Astrocyte (in vitro differentiated cells and primary cell): ENCODE results near the gene TEX14.

Experiments
- EZH2 ChIP-seq: IDR thresholded peaks from 2 replicates; pipeline ENCODE4 v1.6.1; 2012; ENCODE audit warnings: mild to moderate bottlenecking, low read length, inconsistent platforms; ENCODE audit not compliant: insufficient read depth
- TF ChIP-seq, protein P1 (sequence below): IDR thresholded peaks from 2 replicates; pipeline ENCODE4 v1.5.1; 2011; ENCODE audit warnings: low read depth, mild to moderate bottlenecking, inconsistent platforms, low read length, moderate library complexity; ENCODE audit not compliant: insufficient read depth

DNA sequence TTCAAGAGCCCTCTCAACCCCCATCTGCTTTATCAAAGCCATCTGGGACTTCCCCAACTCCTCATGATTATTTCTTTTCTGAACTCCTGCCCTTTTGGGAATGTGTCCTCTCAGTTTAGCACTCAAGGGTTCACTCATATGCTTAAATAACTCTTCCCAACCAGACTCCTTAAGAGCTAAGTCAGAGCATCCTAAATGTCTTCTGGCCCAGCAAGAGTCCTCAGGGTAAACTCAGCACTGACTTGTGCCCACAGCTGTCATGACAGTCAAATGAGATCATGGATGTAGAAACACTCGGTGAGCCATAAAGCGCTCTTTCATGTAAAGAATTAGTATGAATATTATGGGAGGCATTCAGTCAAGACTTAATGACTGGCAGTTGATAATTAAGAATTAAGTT is 85.9 kb downstream of the TEX14 start:
- TF ChIP-seq, protein P1, sequence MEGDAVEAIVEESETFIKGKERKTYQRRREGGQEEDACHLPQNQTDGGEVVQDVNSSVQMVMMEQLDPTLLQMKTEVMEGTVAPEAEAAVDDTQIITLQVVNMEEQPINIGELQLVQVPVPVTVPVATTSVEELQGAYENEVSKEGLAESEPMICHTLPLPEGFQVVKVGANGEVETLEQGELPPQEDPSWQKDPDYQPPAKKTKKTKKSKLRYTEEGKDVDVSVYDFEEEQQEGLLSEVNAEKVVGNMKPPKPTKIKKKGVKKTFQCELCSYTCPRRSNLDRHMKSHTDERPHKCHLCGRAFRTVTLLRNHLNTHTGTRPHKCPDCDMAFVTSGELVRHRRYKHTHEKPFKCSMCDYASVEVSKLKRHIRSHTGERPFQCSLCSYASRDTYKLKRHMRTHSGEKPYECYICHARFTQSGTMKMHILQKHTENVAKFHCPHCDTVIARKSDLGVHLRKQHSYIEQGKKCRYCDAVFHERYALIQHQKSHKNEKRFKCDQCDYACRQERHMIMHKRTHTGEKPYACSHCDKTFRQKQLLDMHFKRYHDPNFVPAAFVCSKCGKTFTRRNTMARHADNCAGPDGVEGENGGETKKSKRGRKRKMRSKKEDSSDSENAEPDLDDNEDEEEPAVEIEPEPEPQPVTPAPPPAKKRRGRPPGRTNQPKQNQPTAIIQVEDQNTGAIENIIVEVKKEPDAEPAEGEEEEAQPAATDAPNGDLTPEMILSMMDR = no peak
- TF ChIP-seq EZH2 = no peak
